GM12892 (cell line): ENCODE results near the gene SMURF2.

Experiments used
- POLR2A ChIP-seq: IDR thresholded peaks from 2 replicates; pipeline ENCODE4 v1.6.1; 2011; ENCODE audit warnings: low read depth, low read length, control low read depth
- POLR2AphosphoS5 ChIP-seq: IDR thresholded peaks from 2 replicates; pipeline ENCODE4 v1.6.1; 2011; ENCODE audit warnings: low read depth, low read length, control low read depth
- TAF1 ChIP-seq: IDR thresholded peaks from 2 replicates; pipeline ENCODE4 v1.6.1; 2011; ENCODE audit warnings: low read depth, mild to moderate bottlenecking, control low read depth, low read length, borderline replicate concordance

GRCh38 chr17:64535357-64535756, 126.8 kb downstream of the SMURF2 start:
- no peak for TF ChIP-seq POLR2A
- TF ChIP-seq POLR2AphosphoS5, result no peak
- TF ChIP-seq TAF1, result no peak
